NCI-H1048 (cell line): ENCODE data around the gene HNF1A.

Experiments
- DNase-seq: peaks from one replicate; lab custom pipeline; 2025; lab: John Stamatoyannopoulos, UW

The HNF1A gene

DNA sequence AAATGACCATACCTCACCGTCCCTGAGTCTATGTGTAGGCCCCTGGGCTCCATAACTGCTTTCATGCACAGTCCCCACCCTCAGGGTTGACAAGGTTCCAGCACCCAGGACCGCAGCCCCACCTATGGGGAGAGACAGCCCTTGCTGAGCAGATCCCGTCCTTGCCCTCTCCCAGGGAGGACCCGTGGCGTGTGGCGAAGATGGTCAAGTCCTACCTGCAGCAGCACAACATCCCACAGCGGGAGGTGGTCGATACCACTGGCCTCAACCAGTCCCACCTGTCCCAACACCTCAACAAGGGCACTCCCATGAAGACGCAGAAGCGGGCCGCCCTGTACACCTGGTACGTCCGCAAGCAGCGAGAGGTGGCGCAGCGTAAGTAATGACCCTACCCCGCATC, 10.3 kb downstream of the HNF1A start:
- no peak for DNase-seq

DNA sequence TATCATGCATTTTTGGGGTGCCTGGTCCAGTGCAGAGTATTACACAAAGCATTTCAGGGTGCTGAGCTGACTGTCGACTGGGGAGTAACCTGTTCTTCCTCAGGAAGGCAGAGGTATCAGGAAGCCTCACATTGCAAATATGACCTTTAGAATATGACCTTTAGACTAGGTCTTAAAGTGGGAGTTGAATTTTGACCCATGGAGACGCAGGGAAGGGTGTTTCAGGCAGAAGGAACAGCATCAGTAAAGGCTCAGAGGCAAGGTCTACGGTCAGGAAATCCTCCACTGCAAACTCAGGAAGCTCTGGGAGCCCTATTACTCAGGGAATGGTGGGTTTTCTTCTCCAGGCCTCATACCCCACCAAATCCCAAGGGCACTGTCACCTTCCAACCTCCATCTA, 11.3 kb downstream of the HNF1A start:
- no peak for DNase-seq

GRCh38 chr12:120990487-120991055, 12.2 kb downstream of the HNF1A start:
- DNase-seq, result no peak

DNA sequence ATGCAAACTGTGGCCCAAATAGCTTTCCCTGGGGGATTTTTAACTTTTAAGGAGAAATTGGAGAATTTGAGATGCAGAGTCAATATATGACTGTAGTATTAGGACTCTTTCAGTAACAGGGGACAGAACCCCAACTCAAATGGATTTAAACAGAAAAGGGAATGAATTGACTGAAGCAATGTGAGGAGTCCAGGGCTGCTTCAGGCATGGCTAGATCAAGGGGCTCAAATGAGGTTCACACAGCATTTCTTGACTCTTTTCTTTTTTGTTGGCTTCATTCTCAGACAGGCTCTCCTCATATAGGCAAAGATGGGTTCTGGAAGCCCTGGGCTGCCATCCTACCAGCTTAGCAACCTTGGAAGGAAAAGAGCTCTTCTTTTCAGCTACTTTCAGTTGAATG, 13.6 kb downstream of the HNF1A start:
- no peak for DNase-seq

DNA sequence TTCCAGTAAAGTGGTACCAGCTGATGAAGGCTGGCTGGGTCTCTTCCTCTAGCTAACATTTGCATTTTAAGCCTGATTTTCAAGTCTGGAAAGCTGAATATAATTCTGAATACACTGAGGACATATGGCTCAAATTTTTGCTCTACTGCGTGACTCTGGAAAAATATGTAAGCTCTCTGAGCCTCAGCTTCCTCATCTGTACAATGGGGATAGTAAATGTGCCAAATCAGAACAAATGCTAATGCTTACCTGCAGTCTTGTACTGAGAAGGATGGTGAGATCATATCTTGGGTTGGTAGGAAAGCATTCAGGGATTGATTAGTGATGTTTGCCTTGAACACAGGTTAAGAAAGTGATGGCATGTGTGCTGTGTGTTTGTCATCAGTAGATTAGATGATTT, 14.6 kb downstream of the HNF1A start:
- DNase-seq, result no peak

- DNase-seq, result no peak
Measured at GRCh38 chr12:120993496-120993895, 15.2 kb downstream of the HNF1A start.

DNA sequence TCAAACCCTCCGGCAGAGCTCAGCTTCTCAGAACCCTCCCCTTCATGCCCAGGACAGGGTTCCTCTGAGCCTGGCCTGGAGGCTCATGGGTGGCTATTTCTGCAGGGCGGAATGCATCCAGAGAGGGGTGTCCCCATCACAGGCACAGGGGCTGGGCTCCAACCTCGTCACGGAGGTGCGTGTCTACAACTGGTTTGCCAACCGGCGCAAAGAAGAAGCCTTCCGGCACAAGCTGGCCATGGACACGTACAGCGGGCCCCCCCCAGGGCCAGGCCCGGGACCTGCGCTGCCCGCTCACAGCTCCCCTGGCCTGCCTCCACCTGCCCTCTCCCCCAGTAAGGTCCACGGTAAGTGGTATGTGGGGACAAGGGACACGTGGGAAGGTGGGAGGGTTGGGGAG, 15.7 kb downstream of the HNF1A start:
- DNase-seq, result no peak

DNA sequence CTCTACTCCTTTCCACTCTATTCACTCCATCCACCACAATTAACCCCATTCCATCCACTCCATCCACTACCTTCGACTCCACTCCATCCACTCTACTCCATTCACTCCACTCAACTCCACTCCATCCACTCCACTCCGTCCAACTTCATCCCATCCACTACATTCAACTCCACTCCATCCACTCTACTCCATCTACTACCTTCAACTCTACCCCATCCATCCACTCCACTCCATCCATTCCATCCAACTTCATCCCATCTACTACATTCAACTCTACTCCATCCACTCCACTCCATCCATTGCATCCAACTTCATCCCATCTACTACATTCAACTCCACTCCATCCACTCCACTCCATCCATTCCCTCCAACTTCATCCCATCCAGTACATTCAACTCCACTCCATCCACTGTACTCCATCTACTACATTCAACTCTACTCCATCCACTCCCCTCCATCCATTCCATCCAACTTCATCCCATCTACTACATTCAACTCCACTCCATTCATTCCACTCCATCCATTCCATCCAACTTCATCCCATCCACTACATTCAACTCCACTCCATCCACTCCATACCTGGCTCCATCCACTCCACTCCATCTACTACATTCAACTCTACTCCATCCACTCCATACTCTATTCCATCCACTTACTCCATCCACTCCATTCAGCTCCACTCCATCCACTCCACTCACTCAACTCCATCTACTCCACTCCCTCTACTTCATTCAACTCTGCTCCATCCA, 16.4 kb downstream of the HNF1A start:
- DNase-seq, result no peak

DNA sequence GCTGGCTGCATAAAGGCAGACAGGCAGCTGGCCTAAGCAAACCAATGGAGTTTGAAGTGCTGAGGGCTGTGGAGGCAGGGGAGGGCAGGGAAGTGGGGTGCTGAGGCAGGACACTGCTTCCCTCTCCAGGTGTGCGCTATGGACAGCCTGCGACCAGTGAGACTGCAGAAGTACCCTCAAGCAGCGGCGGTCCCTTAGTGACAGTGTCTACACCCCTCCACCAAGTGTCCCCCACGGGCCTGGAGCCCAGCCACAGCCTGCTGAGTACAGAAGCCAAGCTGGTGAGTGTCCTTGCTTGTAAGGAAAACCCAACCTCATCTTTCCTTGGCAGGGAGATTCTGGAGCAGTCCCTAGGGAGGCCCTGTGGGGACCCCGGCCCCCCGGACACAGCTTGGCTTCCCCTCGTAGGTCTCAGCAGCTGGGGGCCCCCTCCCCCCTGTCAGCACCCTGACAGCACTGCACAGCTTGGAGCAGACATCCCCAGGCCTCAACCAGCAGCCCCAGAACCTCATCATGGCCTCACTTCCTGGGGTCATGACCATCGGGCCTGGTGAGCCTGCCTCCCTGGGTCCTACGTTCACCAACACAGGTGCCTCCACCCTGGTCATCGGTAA, 17.9 kb downstream of the HNF1A start:
- DNase-seq, result no peak

DNA sequence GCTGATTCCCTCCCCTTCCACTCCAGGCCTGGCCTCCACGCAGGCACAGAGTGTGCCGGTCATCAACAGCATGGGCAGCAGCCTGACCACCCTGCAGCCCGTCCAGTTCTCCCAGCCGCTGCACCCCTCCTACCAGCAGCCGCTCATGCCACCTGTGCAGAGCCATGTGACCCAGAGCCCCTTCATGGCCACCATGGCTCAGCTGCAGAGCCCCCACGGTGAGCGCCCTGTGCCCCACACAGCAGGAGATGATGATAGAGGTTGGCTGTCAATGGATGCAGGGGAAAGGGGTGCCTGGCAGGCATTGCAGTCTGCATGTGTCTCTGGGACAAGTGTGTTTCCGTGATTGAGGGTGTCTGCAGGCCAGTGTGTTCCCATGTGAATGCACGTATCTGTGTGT, 19.1 kb downstream of the HNF1A start:
- no peak for DNase-seq

DNA sequence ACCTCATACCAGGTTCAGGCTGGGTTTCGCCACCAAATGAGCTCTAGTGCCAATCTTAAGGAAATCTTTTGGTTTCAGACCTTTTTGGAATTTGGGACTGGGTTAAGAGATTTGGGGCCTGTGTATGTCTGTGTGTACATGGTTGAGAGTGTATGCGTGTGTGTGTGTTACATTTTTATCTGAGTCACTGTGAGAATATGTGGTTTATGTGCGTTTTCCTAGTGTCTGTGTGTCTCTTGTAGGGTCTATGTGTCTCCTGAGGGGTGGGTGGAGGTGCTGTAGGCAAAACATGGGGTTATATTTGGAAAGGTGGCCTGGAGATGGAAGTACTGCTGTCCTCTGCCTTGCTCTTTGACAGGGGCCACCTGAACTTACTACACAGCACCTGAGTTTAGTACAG, 20.1 kb downstream of the HNF1A start:
- no peak for DNase-seq

- DNase-seq, result no peak
Measured at GRCh38 chr12:120999191-121000120, 21.1 kb downstream of the HNF1A start.

DNA sequence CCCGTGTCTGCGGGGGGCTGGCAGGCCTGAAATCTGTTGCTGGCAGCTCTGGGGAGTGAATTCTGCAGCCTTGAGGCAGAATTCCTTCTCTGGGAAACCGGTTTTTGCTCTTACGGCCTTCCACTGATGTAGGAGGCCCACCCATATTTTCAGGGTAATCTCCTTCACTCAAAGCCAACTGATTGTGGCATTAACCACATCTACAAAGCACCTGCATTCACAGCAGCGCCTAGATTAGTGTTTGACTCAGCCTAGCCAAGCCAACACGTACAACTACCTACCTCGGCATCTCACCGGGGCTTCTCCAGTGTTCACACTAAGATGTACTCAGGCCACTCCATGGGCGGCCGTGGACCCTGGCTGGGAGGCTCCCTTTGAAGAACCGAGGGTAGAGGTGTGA, 22.2 kb downstream of the HNF1A start:
- no peak for DNase-seq

DNA sequence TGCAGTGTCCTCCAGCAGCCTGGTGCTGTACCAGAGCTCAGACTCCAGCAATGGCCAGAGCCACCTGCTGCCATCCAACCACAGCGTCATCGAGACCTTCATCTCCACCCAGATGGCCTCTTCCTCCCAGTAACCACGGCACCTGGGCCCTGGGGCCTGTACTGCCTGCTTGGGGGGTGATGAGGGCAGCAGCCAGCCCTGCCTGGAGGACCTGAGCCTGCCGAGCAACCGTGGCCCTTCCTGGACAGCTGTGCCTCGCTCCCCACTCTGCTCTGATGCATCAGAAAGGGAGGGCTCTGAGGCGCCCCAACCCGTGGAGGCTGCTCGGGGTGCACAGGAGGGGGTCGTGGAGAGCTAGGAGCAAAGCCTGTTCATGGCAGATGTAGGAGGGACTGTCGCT, 22.7 kb downstream of the HNF1A start:
- DNase-seq, result no peak

DNA sequence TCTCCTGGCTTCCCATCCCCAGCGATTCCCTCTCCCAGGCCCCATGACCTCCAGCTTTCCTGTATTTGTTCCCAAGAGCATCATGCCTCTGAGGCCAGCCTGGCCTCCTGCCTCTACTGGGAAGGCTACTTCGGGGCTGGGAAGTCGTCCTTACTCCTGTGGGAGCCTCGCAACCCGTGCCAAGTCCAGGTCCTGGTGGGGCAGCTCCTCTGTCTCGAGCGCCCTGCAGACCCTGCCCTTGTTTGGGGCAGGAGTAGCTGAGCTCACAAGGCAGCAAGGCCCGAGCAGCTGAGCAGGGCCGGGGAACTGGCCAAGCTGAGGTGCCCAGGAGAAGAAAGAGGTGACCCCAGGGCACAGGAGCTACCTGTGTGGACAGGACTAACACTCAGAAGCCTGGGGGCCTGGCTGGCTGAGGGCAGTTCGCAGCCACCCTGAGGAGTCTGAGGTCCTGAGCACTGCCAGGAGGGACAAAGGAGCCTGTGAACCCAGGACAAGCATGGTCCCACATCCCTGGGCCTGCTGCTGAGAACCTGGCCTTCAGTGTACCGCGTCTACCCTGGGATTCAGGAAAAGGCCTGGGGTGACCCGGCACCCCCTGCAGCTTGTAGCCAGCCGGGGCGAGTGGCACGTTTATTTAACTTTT, 23.6 kb downstream of the HNF1A start:
- no peak for DNase-seq

DNA sequence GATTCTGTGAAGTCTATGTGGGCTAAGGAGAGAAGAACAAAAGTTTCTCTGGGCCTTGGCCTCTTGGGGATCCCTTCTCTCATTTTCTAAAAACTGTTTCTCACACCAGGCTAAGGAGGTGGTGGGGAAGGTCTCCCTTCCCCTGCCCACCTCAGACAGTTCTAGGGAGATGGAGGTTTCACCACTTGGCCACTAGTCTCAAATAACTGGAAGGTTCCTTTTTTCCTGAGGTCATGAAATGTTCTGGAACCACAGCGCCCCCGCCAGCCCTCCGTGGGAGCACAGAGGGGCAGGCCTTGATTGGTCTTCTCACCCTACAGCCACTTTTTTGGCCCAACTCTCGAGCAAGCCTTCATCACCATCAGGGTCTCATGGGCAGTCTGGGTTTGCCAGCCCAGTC, 25.3 kb downstream of the HNF1A start:
- DNase-seq, result no peak

DNA sequence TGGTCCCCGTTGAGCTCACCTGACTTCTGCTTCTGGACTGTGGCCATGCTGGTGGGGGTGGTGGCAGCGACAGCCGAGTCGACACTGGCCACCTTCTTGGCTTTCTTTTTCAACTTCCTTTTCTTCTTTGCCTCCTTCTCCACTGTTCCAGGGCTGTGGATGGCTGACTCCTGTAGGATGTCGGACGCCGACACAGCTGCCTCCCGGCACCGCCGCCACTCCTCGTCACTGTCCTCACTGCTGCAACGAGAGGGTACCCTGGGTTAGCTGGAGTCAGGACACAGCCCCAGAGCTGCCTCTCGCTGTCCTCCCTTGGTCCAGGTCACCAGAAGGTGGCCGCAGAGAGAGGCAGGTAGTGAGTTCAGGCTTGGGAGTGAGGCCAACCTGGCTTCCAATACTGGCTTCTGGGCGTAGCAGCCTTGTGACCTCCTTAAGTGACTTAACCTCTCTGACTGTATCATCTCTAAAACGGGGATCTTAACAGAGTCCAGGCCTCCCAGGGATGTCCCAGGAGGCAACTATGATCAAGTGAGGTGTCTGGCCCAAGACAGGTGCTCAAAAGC, 26.0 kb downstream of the HNF1A start:
- DNase-seq, result no peak

GRCh38 chr12:121005346-121005815, 27.0 kb downstream of the HNF1A start:
- peak; percentile 44 for DNase-seq

- DNase-seq, result no peak
Measured at GRCh38 chr12:121008347-121009098, 30.2 kb downstream of the HNF1A start.

DNA sequence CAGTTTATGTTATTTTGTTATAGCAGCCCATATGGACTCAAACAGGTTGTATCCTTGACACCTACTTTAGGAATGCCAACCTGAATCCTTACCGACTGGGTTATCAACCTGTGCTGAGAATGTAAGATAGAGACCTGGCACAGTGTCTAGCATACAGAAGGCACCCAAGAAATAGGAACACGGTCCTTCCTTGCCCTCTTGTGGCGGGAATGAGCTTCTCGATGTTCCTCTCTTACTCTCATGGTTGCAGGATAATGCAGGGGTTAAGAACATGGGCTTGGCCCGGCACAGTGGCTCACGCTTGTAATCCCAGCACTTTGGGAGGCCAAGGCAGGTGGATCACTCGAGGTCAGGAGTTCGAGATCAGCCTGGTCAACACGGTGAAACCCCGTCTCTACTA, 31.4 kb downstream of the HNF1A start:
- DNase-seq, result no peak

- DNase-seq, result no peak
Measured at GRCh38 chr12:121010860-121011259, 32.5 kb downstream of the HNF1A start.
